GM21360 (cell line): ENCODE data around the gene CDC42BPG.
A peak's percentile ranks its signal among the peaks of the same experiment; 100 is the strongest.

Experiments used
- ATAC-seq: cut with Tn5 transposase; IDR thresholded peaks from one replicate; pipeline ENCODE4 v1.9.1; 2021; ENCODE audit warnings: mild to moderate bottlenecking, moderate library complexity; ENCODE audit not compliant: unreplicated experiment

CDC42BPG gene

GRCh38 chr11:64867748-64868462, 23.5 kb upstream of the CDC42BPG start:
- no peak for ATAC-seq

GRCh38 chr11:64866173-64866491, 21.7 kb upstream of the CDC42BPG start:
- ATAC-seq: no peak

- no peak for ATAC-seq
Measured at GRCh38 chr11:64865286-64866172, 21.1 kb upstream of the CDC42BPG start.

- no peak for ATAC-seq
Measured at GRCh38 chr11:64864473-64865285, 20.2 kb upstream of the CDC42BPG start.

GRCh38 chr11:64864135-64864472, 19.7 kb upstream of the CDC42BPG start:
- ATAC-seq: no peak

- no peak for ATAC-seq
Measured at GRCh38 chr11:64863391-64864060, 19.1 kb upstream of the CDC42BPG start.

- no peak for ATAC-seq
Measured at GRCh38 chr11:64862987-64863390, 18.5 kb upstream of the CDC42BPG start.

- ATAC-seq: no peak
Measured at GRCh38 chr11:64861227-64861975, 16.9 kb upstream of the CDC42BPG start.

GRCh38 chr11:64859542-64860414, 15.3 kb upstream of the CDC42BPG start:
- peak; percentile 65 for ATAC-seq

GRCh38 chr11:64858467-64859263, 14.2 kb upstream of the CDC42BPG start:
- ATAC-seq: no peak

GRCh38 chr11:64857485-64857884, 13.0 kb upstream of the CDC42BPG start:
- ATAC-seq: no peak

- no peak for ATAC-seq
Measured at GRCh38 chr11:64856382-64857227, 12.2 kb upstream of the CDC42BPG start.

- ATAC-seq: no peak
Measured at GRCh38 chr11:64855596-64856304, 11.3 kb upstream of the CDC42BPG start.

GRCh38 chr11:64854534-64855502, 10.4 kb upstream of the CDC42BPG start:
- no peak for ATAC-seq

GRCh38 chr11:64854157-64854533, 9.7 kb upstream of the CDC42BPG start:
- no peak for ATAC-seq

- ATAC-seq: no peak
Measured at GRCh38 chr11:64853709-64854108, 9.3 kb upstream of the CDC42BPG start.
